K562 (cell line): ENCODE results near the gene SYNGR3. TPM values are rescaled to one million over a fixed set of nuclear protein-coding genes. Genes with fewer than 3 reads are reported as not detected.

ENCODE experiments used
- ATAC-seq: fragments of 200-7000 bp; cut with Tn5 transposase; 3 replicates; pipeline ENCODE4 v1.9.1; 2020; ENCODE audit warnings: moderate library complexity
- BruUV-seq: library from RNA; stranded (reverse); fragments of 400-500 nt; replicated peaks from 2 replicates; lab custom pipeline; 2021; lab: Mats Ljungman, UMichigan
- CTCF ChIA-PET: fragments of 300-600 bp; formaldehyde crosslinking; extraction: SDS; loops from one replicate; lab custom pipeline; 2021; ENCODE audit warnings: low intra/inter-chr PET ratio; lab: Yijun Ruan, JAX
- POLR2A ChIA-PET: fragments of 300-600, 350-650 bp; sonication (Branson Sonifier 250); formaldehyde crosslinking; extraction: SDS; loops from one replicate; lab custom pipeline; 2021; ENCODE audit warnings: antibody characterized with exemption, inconsistent platforms; lab: Yijun Ruan, JAX
- DNase-seq, 4 experiments: peaks; one replicate each; pipeline versions ENCODE4 v3.0.0 to v3.0.0-alpha.2; 2011 to 2018; ENCODE audit warnings: low spot score in 3 of 4, mixed read lengths in 3 of 4; ENCODE audit errors: extremely low read depth in 1 of 4
- FAIRE-seq: peaks from 2 replicates; lab custom pipeline; 2011; peaks lifted over from hg19 to GRCh38; lab: Jason Lieb, UNC
- H2AFZ ChIP-seq: 2 replicates; pipeline ENCODE4 v1.6.0; 2011; ENCODE audit warnings: low read depth, low read length, control low read depth, inconsistent platforms
- H3K27ac ChIP-seq: fragments of 200-600 bp; 3 replicates; pipeline ENCODE4 v1.8.0; 2011; ENCODE audit warnings: low read depth, mild to moderate bottlenecking, control low read depth, inconsistent platforms, low read length, moderate library complexity, mixed read lengths; ENCODE audit errors: extremely low read depth
- H3K27me3 ChIP-seq, 2 experiments: fragments of 300-600 bp in 1 of 2; 2 replicates in 1 of 2; 3 replicates in 1 of 2; pipeline versions ENCODE4 v1.6.0 to v1.8.0; 2011; ENCODE audit warnings: inconsistent platforms in 2 of 2, low read length in 2 of 2, mild to moderate bottlenecking in 1 of 2, mixed read lengths in 1 of 2, moderate library complexity in 1 of 2; ENCODE audit not compliant: control insufficient read depth in 2 of 2, insufficient read depth in 2 of 2
- H3K36me3 ChIP-seq: fragments of 300-600 bp; 3 replicates; pipeline ENCODE4 v1.8.0; 2011; ENCODE audit warnings: mild to moderate bottlenecking, low read length, inconsistent platforms; ENCODE audit not compliant: control insufficient read depth, insufficient read depth
- H3K4me1 ChIP-seq, 2 experiments: fragments of 200-600 bp in 1 of 2; replicated peaks in 1 of 2; 2 replicates in 1 of 2; 3 replicates in 1 of 2; pipeline versions ENCODE4 v1.5.1 to v1.8.0; 2011; ENCODE audit warnings: inconsistent platforms in 2 of 2, low read length in 2 of 2, mild to moderate bottlenecking in 1 of 2, mixed read lengths in 1 of 2, moderate library complexity in 1 of 2; ENCODE audit not compliant: control insufficient read depth in 2 of 2, insufficient read depth in 2 of 2
- H3K4me2 ChIP-seq: 2 replicates; pipeline ENCODE4 v1.6.1; 2011; ENCODE audit warnings: low read length, control low read depth, inconsistent platforms, mixed read lengths; ENCODE audit not compliant: insufficient read depth
- H3K4me3 ChIP-seq: fragments of 200-600 bp; sonication (generic), shearing (Covaris generic); 2 replicates; pipeline ENCODE4 v1.5.1; 2016; ENCODE audit warnings: control low read depth, inconsistent platforms
- H3K79me2 ChIP-seq: fragments of 200-600 bp; 3 replicates; pipeline ENCODE4 v1.8.0; 2011; ENCODE audit warnings: low read length, inconsistent platforms; ENCODE audit not compliant: control insufficient read depth, insufficient read depth
- H3K9ac ChIP-seq, 2 experiments: 2 replicates each; pipeline versions ENCODE4 v1.6.0 to v1.6.1; 2011; ENCODE audit warnings: low read depth in 2 of 2, low read length in 2 of 2, control low read depth in 1 of 2, inconsistent platforms in 1 of 2, mild to moderate bottlenecking in 1 of 2, mixed read lengths in 1 of 2; ENCODE audit not compliant: insufficient read depth in 1 of 2
- H3K9me1 ChIP-seq: one replicate; pipeline ENCODE4 v1.6.0; 2011; ENCODE audit warnings: inconsistent platforms, mild to moderate bottlenecking, low read length, moderate library complexity; ENCODE audit not compliant: control insufficient read depth, insufficient read depth
- H3K9me3 ChIP-seq: replicated peaks from 2 replicates; pipeline ENCODE4 v1.5.1; 2011; ENCODE audit warnings: low read depth, low read length, inconsistent platforms; ENCODE audit not compliant: control insufficient read depth, insufficient read depth
- H4K20me1 ChIP-seq: replicated peaks from 2 replicates; pipeline ENCODE4 v1.6.1; 2011; ENCODE audit warnings: low read length, inconsistent platforms, mixed read lengths; ENCODE audit not compliant: control insufficient read depth, insufficient read depth
- CSDE1 ChIP-seq, 2 experiments: fragments of 450-650 bp; IDR thresholded peaks; 2 replicates each; pipeline ENCODE4 v1.6.1; 2016; ENCODE audit warnings: mild to moderate bottlenecking in 1 of 2
- KAT7 ChIP-seq: sonication (generic); formaldehyde crosslinking; IDR thresholded peaks from 2 replicates; pipeline ENCODE4 v1.8.0; 2022; ENCODE audit warnings: missing genetic modification reagents, mild to moderate bottlenecking, borderline replicate concordance
- MBD2 ChIP-seq: sonication (generic); IDR thresholded peaks from 2 replicates; pipeline ENCODE4 v1.6.1; 2016; ENCODE audit warnings: low read depth, borderline replicate concordance
- MED1 ChIP-seq: sonication (generic); formaldehyde crosslinking; IDR thresholded peaks from 2 replicates; pipeline ENCODE4 v1.8.1; 2023; ENCODE audit warnings: missing genetic modification reagents, borderline replicate concordance
- MXI1 ChIP-seq: IDR thresholded peaks from 2 replicates; pipeline ENCODE4 v1.6.1; 2011; ENCODE audit warnings: low read depth, mild to moderate bottlenecking, improper control_type of control experiment, low read length
- POLR2B ChIP-seq: fragments of 450-650 bp; IDR thresholded peaks from 2 replicates; pipeline ENCODE4 v1.6.1; 2018; ENCODE audit warnings: low read depth; ENCODE audit not compliant: partially characterized antibody
- POLR2H ChIP-seq: IDR thresholded peaks from 2 replicates; pipeline ENCODE4 v1.6.1; 2016; ENCODE audit warnings: missing genetic modification characterization, low read depth, mild to moderate bottlenecking, control low read depth, missing compliant biosample characterization, moderate library complexity
- RBM39 ChIP-seq: fragments of 200-400 bp; formaldehyde crosslinking; optimal IDR thresholded peaks from 2 replicates; pipeline ENCODE3; 2018; ENCODE audit warnings: low read depth, low read length
- SIN3A ChIP-seq, 2 experiments: fragments of 150-350 bp in 1 of 2; IDR thresholded peaks; 2 replicates each; pipeline ENCODE4 v1.6.1; 2011 to 2016; ENCODE audit warnings: borderline replicate concordance in 2 of 2, low read depth in 2 of 2, low read length in 2 of 2, mild to moderate bottlenecking in 2 of 2, moderate library complexity in 2 of 2; ENCODE audit not compliant: control insufficient read depth in 1 of 2
- TAF1 ChIP-seq: IDR thresholded peaks from 2 replicates; pipeline ENCODE4 v1.6.1; 2011; ENCODE audit warnings: mild to moderate bottlenecking, low read length, moderate library complexity; ENCODE audit not compliant: insufficient read depth, control insufficient read depth, severe bottlenecking; ENCODE audit errors: extremely low read depth
- U2AF1 ChIP-seq: fragments of 200-400 bp; formaldehyde crosslinking; optimal IDR thresholded peaks from 2 replicates; pipeline ENCODE3; 2017; ENCODE audit warnings: mild to moderate bottlenecking, low read depth, low read length, moderate library complexity
- ZBED1 ChIP-seq: IDR thresholded peaks from 2 replicates; pipeline ENCODE4 v1.6.1; 2014
- ZNF77 ChIP-seq: fragments of 250-450 bp; sonication (Bioruptor Pico); IDR thresholded peaks from 2 replicates; pipeline ENCODE4 v1.5.0; 2020
- WGBS: fragments of 100-300 bp; shearing (Covaris generic); methylation state at CpG from one replicate; pipeline ENCODE4 v1.1.6; 2016; ENCODE audit warnings: low coverage, mixed read lengths; ENCODE audit not compliant: insufficient coverage; ENCODE audit errors: missing lambda C conversion rate; 5-methylcytosine and 5-hydroxymethylcytosine counted together
- in situ Hi-C: fragments of 300-500 bp; cut with MboI; formaldehyde crosslinking; loops from 4 replicates; pipeline ENCODE4 v1.15.0; 2018; ENCODE audit warnings: inconsistent platforms, mixed read lengths
- intact Hi-C: fragments of 100-400 bp; cut with micrococcal nuclease; formaldehyde crosslinking; loops from 2 replicates; pipeline ENCODE4 v1.14.2; 2022
- polyA plus RNA-seq, 8 experiments: library from polyadenylated mRNA; depleted of rRNA in 4 of 8; stranded (reverse) in 5 of 8; unstranded in 3 of 8; fragments of >200 nt; fragmentation: Nextera tagmentation in 2 of 8; fragmentation: Illumina TruSeq in 1 of 8; extraction: Ambion mirVana in 2 of 8; extraction: Trizol in 1 of 8; gene quantifications; 2 replicates each; pipeline versions ENCODE4 v1.2.1 to v1.2.3, GENCODE V29; 2011 to 2014; ENCODE audit warnings: inconsistent platforms in 1 of 8, missing spikeins in 1 of 8
- total RNA-seq, 7 experiments: library from RNA; depleted of rRNA in 6 of 7; stranded (reverse); fragments of >200 nt in 6 of 7; fragmentation: Illumina TruSeq in 2 of 7; extraction: Trizol in 2 of 7; gene quantifications; 2 replicates each; pipeline versions ENCODE4 v1.2.1 to v1.2.3, GENCODE V29; 2011 to 2021; ENCODE audit warnings: low replicate concordance in 1 of 7
- TF ChIP-seq, protein P1 (sequence below): sonication (generic); formaldehyde crosslinking; IDR thresholded peaks from 2 replicates; pipeline ENCODE4 v1.4.0; 2020; ENCODE audit warnings: mild to moderate bottlenecking, missing genetic modification reagents
- TF ChIP-seq, protein P2 (sequence below): sonication (generic); formaldehyde crosslinking; IDR thresholded peaks from 2 replicates; pipeline ENCODE4 v1.8.1; 2023; ENCODE audit warnings: mild to moderate bottlenecking, missing genetic modification reagents

SYNGR3 gene
- total and polyA plus RNA-seq, 9 of the 15 experiments (the other 6 are each of a cell fraction or from before 2014, with no cell fraction given): 3.7 to 69.2 (median 36.3) TPM

DNA sequence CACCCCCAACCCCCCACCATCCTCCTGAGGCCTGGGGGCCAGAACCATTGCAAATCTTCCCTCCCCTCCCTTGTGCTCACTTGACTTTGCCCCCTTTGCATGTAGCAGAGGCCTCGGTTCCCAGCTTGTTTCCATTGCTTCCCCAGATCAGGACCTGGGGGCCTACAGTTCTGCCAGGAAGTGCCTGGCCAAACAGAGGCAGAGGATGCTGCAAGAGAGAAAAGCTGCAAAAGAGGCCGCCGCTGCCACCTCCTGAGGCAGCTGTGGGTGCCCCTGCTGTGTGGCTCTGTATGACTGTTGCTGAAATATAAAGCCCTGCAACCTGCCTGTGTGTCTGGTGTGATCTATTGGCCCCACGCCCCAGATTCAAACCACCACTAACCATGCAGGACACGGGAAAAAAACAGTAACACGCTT lies 28.1 kb upstream of the SYNGR3 start:
- peak in 2 of 4 experiments; percentile 24 to 66 for DNase-seq
- no TSS peak for BruUV-seq
- 0 out of 2 replicates have a peak, but pooled peaks have one; percentile 12 for TF ChIP-seq MXI1
- TF ChIP-seq, protein P1, sequence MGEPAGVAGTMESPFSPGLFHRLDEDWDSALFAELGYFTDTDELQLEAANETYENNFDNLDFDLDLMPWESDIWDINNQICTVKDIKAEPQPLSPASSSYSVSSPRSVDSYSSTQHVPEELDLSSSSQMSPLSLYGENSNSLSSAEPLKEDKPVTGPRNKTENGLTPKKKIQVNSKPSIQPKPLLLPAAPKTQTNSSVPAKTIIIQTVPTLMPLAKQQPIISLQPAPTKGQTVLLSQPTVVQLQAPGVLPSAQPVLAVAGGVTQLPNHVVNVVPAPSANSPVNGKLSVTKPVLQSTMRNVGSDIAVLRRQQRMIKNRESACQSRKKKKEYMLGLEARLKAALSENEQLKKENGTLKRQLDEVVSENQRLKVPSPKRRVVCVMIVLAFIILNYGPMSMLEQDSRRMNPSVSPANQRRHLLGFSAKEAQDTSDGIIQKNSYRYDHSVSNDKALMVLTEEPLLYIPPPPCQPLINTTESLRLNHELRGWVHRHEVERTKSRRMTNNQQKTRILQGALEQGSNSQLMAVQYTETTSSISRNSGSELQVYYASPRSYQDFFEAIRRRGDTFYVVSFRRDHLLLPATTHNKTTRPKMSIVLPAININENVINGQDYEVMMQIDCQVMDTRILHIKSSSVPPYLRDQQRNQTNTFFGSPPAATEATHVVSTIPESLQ (CRISPR knock-in tag): no peak
- 0 out of 2 replicates have a peak, but pooled peaks have one; percentile 10 for TF ChIP-seq ZBED1
- 0 out of 2 replicates have a peak, but pooled peaks have one; percentile 9 for TF ChIP-seq POLR2H (tag)
- no peak for TF ChIP-seq CSDE1 (IDR thresholded peaks at IDR 0.05)
- 0 out of 4 replicates have a peak, but pooled peaks of 1 of the 2 experiments have one; percentile 17 for TF ChIP-seq SIN3A (IDR thresholded peaks at IDR 0.05; ENCODE audit: borderline replicate concordance in 2 of 2, control insufficient read depth in 1 of 2, low read depth in 2 of 2, low read length in 2 of 2)
- peak; percentile 10 for TF ChIP-seq TAF1
- no peak for TF ChIP-seq U2AF1
- TF ChIP-seq RBM39: peak; percentile 64
- no peak for TF ChIP-seq KAT7 (CRISPR knock-in tag)
- TF ChIP-seq MED1: peak; percentile 54; the same call in 1 of the 2 replicates
- TF ChIP-seq, protein P2, sequence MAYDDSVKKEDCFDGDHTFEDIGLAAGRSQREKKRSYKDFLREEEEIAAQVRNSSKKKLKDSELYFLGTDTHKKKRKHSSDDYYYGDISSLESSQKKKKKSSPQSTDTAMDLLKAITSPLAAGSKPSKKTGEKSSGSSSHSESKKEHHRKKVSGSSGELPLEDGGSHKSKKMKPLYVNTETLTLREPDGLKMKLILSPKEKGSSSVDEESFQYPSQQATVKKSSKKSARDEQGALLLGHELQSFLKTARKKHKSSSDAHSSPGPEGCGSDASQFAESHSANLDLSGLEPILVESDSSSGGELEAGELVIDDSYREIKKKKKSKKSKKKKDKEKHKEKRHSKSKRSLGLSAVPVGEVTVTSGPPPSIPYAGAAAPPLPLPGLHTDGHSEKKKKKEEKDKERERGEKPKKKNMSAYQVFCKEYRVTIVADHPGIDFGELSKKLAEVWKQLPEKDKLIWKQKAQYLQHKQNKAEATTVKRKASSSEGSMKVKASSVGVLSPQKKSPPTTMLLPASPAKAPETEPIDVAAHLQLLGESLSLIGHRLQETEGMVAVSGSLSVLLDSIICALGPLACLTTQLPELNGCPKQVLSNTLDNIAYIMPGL (CRISPR knock-in tag): 0 out of 2 replicates have a peak, but pooled peaks have one; percentile 15
- peak; percentile 18; the same call in 1 of the 2 replicates for TF ChIP-seq MBD2
- no peak for TF ChIP-seq POLR2B
- TF ChIP-seq ZNF77: no peak
- TF ChIP-seq, all 486 proteins: peak for 9
- ChIA-PET POLR2A (interaction anchor here (0.6 to 3.0 kb wide), 7 partner anchors 9 to 1586 kb away, joined by 3 to 13 read pairs (median 3); partner anchors contain the start of genes EME2, MRPS34 and TBL3), CTCF (no interaction called here)
- Histone ChIP-seq H3K9me3 (no peaks in the 10 kb centered on the region), H3K27ac (peak overlapping the region; percentile 27; the same call in 1 of the 3 replicates), H3K9me1 (no peaks in the 10 kb centered on the region), H3K9ac (peak overlapping the region; percentile 32 to 93; a peak in 3 of 4 replicates), H3K4me2 (peak overlapping the region; percentile 100), H3K79me2 (peaks cover 73% of the 10 kb centered on the region), H3K27me3 (no peaks in the 10 kb centered on the region), H4K20me1 (peaks cover 35% of the 10 kb centered on the region), H3K4me1 (peaks cover 8 to 56% of the 10 kb centered on the region in 2 experiments; a peak in 4 of 5 replicates), H3K4me3 (peak overlapping the region; percentile 89; the same call in 1 of the 2 replicates), H2AFZ (no peak overlapping the region), H3K36me3 (peaks cover 38% of the 10 kb centered on the region)
- no peak; the same call in 2 of the 3 replicates for ATAC-seq
- in situ Hi-C loops: no loop called here
- FAIRE-seq: no peak
- intact Hi-C loops: no loop called here
- 16% methylated on average over 5 of the region's 6 CpGs for WGBS
